TTC549 (cell line): ENCODE data around the gene SLIT1.

Source experiments
- FAIRE-seq: peaks from 2 replicates; lab custom pipeline; 2012; peaks lifted over from hg19 to GRCh38; lab: Jason Lieb, UNC

The SLIT1 gene

DNA sequence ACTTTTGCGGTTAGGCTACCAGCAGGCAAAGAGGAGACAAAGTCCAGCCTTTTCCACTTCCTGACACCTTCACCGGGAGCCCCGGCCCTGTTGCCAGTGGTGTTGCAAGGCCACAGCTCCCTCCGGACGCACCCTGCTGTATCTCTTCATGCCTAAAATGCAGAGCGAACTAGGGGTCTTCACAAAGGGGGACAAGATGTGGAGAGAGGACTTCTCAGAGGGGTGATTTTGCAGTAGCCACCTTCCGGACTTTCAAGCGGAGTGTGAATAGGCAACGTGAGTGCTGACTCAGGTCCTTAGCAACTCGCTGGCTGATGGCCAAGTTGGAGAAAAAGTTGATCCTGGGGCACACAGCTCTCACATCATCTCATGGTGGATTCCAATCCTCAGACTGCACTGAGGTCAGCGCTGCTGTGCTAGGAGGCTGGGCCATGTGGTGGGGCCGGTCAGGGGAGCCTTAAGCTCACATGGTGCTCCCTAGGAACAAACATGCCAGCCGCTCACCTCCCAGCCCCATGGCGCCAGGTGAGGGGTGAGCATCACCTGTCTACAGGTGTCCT, 187.3 kb downstream of the SLIT1 start:
- no peak for FAIRE-seq

DNA sequence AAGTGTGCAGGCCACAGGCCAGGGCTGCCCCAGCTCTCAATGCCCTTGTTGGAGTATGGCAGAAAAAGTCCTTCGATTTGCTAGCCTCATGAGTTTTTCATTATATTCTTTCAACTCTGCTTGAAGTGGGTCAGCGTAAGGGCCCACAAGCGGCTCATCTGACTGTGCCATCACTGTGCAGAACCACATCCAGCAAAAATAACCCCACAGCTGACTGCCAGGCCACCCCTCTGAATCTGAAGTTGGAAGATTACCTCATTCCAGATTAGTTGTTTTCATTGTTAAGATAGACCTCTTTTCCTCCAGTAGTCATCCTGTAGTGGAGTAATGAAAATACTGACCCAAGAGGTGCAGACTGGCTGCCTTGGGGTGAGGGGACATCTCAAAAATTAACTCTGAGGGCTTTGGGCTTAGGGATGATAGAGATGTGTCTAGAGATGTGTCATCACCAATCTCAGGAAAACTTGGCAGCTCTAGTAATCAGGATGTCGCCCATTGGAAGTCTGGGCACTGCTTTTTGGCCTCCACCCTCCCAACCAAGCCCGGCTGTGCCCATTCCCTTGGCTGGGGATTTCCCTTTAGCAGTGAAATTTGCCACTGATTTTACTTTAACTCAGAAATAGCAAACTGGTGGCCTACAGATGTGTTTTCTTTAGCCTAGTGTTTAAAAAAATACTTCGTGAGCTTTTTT, 189.3 kb downstream of the SLIT1 start:
- FAIRE-seq: no peak

GRCh38 chr10:96995851-96996250, 189.9 kb downstream of the SLIT1 start:
- no peak for FAIRE-seq

DNA sequence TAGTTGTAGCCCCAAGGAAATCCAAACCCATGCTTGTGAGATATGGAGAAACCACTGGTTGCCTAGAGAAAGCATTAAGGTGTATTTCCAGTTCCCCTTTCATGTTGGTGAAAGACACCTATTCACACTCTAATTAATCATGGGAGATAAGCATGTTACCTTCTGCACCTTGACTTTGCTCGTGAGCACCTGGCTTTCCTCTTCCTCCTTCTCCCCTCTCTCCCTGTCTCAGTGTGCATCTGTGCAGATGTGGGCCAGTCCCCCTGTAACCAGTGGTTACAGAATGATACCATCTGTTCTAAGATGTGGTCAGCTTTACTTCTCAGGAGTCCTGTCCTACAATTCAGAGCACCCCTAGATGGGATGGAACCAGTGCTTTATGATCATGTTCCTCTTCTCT, 193.0 kb downstream of the SLIT1 start:
- no peak for FAIRE-seq

GRCh38 chr10:96991313-96991841, 194.4 kb downstream of the SLIT1 start:
- no peak for FAIRE-seq

GRCh38 chr10:96988426-96988825, 197.3 kb downstream of the SLIT1 start:
- no peak for FAIRE-seq

DNA sequence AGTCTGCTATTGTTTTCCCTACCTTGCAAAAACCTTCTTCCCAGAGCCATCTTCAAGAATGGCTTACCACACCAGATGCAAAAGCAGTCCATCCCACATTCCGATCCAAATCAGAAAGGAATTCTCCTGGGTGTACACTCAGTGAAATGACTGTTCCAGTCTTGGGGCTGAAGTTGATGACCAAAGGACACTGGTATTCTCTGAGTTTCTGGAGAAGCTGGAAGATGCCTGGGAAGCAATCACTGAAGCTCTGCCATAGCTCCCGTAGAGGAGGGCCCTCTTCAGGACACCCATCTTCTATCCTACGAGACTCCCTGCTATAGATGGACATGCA, 197.9 kb downstream of the SLIT1 start:
- no peak for FAIRE-seq

- FAIRE-seq: no peak
Observed at GRCh38 chr10:96987141-96987841, 198.5 kb downstream of the SLIT1 start.

DNA sequence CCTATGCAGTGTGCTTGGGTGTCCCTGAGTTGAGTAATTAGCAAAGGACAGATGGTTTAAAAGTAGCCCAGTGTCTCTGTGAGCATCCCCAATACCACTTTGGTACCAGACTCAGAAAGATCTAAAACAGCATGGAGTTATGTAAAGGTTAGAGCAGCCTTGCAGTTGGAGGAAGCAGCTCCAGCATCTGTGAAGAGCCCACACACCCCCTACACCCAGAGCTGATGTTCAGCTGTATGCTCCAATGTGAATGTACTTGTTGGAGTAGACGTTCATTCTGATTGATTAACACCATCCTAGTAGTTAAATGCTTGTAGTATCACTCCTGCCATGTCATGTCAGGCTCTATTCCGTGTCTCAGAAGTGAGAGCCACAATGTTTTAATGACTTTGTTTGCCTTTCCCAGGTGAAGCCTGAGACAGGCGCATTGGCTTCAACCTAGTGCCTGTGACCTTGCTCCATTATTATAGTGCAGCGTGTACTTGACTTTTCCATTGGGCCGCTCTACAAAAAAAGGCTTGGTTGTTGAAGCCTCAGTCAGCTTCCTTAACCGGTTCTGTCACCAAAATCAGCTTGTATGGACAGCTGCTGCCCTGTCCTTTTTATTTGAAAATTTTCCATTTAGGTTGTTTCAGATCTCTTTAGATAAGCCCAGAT, 199.4 kb downstream of the SLIT1 start:
- no peak for FAIRE-seq

DNA sequence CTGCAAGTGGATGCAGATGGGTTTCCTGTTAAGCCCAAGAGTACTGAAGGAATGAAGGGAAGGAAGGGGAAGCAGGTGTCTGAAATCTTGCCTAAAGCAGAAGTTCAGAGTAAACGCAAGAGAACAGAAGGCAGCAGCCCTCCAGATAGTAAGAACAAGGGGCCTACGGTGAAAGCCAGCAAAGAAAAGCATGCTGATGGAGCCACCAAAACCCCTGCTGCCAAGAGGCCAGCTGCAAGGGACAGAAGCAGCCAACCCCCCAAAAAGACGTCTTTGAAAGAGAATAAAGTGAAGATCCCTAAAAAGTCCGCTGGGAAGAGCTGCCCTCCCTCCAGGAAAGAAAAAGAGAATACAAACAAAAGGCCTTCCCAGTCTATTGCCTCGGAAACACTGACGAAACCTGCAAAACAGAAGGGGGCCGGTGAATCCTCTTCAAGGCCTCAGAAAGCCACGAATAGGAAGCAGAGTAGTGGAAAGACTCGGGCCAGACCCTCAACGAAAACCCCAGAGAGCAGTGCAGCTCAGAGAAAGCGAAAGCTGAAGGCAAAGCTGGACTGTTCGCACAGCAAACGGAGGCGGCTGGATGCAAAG, 201.1 kb downstream of the SLIT1 start:
- FAIRE-seq: no peak

DNA sequence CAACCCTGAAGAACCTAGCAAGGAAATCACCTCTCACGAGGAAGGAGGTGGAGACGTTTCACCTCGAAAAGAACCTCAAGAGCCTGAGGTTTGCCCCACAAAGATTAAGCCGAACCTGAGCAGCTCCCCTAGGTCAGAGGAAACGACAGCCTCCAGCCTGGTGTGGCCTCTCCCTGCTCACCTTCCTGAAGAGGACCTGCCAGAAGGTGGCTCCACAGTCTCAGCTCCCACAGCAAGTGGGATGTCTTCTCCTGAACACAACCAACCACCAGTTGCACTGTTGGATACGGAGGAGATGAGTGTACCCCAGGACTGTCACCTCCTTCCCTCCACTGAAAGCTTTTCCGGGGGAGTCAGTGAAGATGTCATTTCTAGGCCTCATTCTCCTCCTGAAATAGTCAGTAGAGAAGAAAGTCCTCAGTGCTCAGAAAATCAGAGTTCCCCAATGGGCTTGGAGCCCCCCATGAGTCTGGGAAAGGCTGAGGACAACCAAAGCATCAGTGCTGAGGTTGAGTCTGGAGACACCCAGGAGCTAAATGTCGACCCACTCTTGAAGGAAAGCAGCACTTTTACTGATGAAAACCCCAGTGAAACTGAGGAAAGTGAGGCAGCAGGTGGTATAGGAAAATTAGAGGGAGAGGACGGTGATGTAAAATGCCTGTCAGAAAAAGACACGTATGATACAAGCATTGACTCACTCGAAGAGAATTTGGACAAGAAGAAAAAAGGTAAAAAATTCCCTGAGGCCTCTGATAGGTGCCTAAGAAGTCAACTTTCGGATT, 203.4 kb downstream of the SLIT1 start:
- FAIRE-seq: no peak

- no peak for FAIRE-seq
Observed at GRCh38 chr10:96978621-96979154, 207.1 kb downstream of the SLIT1 start.

DNA sequence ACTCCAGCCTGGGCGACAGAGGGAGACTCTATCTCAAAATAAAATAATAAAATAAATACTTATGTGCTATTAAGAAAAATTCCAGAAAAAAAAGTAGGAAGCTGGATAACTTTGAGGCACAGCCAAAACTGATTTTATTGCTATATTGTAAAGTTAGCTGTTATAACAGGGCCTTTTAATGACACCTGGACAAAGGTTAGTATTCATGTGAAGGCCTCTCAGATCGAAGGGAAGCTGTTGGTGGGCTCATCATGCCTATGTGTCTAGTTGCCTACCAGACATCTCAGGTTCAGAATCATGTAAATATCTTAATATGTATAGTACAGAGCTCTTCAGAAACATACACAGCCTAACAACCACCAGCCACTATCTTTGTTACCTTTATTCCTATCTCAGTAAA, 210.6 kb downstream of the SLIT1 start:
- FAIRE-seq: no peak

DNA sequence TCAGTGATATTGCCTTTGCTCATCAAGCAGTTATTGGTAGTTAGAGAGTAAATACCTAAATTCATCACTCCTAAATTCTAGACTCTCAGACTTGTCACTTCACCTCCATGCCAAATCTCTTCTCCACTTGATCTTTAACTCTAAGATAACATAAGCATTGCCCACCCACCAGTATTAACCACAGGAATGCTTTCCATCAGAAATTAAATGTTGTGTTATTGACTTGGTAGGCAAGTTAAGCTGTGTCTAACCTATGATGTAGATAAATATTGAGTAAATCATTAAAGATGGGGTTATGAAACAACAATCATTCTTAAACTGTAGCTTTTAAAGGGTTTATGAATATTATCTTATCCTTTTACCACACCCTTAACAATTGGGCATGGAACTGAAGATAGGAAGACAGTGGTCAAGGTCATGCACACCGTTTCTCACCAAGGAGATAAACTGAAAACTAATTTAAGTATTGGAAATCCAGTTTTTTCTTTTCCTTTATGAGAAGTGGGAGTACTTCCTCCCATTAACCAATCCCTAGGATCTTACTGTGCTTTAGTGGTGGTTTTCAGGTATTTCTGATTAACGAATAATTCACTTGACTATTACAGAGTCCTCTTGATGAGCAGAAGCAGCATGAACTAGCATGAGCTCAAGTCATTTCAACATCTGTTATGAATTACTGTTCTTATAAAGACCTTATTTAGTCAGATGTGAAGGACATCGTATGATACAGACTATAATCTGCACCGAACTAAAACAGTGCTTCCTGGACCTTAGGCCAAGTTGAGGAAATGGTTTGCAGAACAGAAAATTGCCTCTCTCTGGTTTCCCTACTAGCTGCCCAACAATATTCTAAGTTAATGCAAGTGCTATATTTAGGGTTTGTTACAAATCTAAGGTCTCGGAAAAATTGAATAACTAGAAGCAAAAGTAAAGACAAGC, 211.7 kb downstream of the SLIT1 start:
- no peak for FAIRE-seq

DNA sequence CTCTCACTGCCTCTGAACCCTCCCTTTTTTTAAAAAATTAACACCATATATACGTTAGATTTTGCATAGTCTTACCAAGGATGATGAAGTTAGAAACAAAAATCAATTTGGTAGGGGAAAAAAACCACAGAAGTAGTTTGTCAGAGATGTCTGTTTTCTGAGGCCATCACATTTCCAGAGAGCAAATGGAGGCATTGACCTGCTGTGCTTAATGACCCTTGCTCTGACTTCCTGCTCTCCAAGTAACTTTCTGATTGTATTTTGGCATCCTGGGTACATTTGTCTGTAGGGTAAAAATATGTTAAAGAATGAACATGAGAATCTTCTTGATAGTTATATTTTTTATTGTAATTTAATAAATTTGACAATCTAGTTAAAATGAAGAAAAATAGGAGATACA, 213.5 kb downstream of the SLIT1 start:
- FAIRE-seq: no peak

GRCh38 chr10:96971324-96971723, 214.4 kb downstream of the SLIT1 start:
- no peak for FAIRE-seq

- FAIRE-seq: no peak
Observed at GRCh38 chr10:96968682-96969423, 216.9 kb downstream of the SLIT1 start.

- no peak for FAIRE-seq
Observed at GRCh38 chr10:96967847-96968246, 217.9 kb downstream of the SLIT1 start.

DNA sequence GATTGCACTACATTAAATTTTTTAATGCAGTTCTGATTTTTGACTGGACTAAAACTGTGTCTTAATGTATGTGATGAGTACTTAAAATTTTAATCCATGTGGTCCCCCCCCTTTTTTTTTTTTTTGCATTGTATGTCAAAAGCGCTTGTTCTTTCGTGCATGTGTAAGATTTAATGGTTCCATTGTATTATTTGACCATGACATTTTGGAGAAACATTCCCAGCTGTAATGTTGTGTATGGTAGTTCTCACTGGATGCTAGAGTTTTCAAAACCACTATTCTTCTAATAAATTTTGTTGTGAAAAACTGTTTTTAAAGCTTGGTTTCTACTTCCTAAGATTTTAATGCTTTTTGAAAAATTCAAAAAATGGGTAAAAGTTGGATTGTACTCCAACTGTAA, 221.6 kb downstream of the SLIT1 start:
- no peak for FAIRE-seq

DNA sequence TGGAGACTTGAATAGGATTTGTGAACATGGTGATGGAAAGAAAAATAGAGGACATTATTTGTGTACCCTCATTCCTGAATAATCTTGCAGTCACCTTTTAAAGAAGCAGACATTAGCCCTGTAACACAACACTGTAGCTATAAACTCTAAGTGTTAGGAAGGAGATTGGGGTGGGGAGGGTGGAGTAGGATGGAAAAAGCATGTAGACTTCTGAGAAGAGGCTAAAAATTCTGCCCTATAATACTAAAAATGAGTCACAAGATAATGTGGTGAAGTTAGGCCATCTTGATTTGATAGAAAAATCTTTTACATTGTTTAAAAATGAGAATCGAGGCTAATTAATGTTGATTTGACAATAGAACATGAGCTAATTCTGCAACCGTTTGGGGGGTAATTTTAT, 224.9 kb downstream of the SLIT1 start:
- no peak for FAIRE-seq
